CD4-positive, alpha-beta T cell treated with Interleukin-17A for 1 hour (primary cell): ENCODE data around the gene HSH2D.

Experiments used
- DNase-seq: peaks from one replicate; pipeline ENCODE4 v3.0.0-alpha.2; 2020

Gene HSH2D

DNA sequence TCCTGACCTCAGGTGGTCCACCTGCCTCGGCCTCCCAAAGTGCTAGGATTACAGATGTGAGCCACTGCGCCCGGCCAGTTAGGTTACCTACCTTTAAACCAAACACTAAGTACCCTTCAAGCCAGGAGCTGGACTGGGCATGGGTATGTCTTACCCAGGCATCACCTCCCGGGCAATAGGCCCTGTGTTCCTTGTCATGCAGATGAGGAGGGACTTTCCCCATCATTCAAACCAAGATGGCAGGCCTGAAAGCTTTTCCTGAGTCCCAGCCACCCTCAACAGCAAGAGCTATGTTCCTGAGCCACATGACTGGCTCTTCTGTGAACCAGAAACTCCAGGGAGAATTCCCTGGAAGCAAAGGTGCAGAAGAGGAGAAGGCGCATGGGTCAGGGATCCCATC, 22.3 kb upstream of the HSH2D start:
- no peak for DNase-seq

DNA sequence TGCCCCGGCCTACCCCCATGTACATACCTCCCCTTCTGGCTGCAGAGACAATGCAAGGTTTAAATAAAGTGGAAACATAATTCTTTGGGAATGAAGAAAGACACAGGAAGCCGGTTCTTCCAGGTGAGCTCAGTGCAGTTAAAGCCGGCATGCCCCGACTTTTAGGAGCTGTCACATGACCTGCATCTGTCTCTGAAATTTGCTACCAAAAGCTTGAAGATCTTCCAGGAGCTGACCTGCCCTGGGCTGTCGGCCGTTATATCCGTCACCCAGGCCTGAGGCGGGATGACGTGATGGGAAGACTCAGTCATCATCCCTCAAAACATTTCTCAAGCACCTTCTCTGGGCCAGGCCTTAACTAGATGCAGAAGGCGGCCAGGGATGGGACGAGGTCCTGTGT, 21.5 kb upstream of the HSH2D start:
- no peak for DNase-seq

DNA sequence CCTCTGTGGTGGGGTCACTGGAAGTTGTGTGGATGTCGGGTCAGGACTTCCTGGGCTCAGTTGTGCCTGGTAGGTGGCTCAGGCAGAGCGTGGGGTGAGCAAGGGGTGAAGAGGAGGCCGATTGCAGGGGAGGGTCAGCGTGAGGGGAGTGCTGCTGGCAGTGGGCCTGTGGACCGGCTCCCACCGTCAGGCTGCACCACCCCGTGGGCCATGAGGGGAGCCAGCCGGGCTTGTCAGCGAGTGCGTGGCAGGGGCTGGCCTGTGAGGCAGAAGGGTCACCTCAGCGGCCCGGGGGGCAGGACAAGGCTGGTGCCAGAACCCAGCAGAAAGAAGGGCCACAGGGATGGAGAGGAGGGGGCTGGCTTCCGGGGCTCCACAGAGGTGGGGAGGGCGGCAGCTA, 18.5 kb upstream of the HSH2D start:
- no peak for DNase-seq

DNA sequence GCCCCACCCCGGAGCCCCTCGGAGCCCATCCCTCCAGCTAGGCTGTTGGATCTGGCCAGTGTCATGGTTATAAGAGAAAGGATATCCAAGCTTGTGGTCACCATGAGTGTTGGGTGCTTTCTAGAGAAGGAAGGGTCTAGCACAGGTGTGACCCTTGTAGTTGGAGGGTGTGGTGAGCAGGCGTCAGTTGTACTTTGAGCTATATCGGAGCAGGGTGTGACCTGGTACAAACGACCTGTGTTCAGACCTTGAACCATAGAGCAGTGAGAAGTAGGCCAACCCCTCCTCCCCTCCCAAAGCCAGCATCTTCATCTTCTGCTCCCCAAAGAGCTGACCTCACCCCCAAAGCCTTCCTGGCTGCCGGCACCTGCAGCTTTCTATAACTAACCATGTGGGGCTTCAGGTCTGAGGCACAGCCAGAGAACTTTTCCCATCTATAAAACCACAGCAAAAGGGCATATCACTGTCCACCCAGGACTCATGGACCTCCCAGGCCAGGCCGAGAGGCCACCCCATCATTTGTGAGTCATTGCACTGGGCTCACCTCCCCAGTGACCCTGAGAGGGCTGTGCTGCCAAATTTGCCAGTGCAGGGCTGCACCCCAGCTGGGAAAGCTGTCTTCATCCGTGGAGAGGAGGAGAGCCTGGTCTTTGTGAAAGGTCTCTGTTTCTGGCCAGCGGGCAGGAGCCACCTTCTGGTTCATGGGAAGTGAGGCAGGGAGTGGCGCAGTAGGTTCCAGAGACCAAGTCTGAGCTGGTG, 17.6 kb upstream of the HSH2D start:
- no peak for DNase-seq

DNA sequence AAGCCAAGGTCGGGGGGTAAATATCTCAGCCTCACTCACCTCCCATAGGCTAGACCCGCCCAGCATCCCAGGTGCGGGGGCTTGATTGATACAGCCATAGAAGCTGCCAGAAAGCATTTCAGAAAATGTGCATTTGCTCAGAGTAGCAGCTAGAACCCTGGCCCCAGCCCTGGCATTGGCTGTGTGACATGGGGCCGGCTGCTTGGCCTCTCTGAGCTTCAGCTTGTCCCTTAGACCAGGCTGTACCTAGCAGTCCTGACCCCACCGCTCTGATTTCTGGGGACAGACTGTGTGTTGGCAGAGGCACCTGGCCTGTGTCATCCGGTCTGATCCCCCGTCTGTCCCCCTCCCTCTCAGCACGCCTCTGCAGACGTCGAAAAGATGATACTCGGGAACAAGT, 16.4 kb upstream of the HSH2D start:
- no peak for DNase-seq

DNA sequence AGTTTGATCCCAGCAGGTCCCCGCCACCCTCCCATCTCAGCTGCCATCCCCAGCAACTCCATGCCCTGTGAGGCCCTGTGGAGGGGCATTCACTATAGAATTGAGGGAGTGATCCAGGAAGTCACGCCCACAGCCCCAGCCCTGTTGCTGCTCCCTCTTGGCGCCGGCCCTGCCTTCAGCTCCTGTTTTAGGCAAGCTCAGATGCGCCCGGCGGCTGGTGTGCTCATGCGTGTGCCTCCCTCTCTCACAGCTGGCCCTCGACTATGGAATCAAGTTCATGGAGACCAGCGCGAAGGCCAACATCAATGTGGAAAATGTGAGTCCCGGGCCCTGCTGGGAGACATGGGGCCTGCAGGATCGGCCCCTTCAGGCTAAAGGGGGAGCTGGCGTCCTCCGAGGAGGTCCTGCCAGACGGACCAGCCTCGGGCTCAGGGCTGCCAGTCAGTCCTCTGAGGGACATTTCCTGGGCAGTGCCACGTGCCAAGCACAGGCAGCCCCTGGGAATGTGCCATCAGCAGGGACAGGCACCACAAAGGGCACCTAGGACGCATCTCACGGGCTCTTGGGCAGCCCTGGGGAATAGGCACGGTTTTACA, 15.6 kb upstream of the HSH2D start:
- no peak for DNase-seq

DNA sequence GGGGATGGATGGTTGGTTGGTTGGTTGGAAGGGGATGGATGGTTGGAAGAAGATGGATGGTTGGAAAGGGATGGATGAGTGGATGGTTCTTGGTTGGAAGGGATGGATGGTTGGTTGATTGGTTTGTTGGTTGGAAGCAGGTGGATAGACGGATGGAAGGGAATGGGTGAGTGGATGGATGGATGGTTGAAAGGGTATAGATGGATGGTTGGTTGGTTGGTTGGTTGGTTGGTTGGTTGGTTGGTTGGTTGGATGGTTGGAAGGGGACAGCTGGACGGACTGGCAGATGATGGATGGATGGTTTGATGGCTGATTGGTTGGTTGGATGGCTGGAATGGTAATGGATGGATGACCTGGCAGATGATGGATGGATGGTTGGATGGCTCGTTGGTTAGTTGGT, 11.8 kb upstream of the HSH2D start:
- no peak for DNase-seq

DNA sequence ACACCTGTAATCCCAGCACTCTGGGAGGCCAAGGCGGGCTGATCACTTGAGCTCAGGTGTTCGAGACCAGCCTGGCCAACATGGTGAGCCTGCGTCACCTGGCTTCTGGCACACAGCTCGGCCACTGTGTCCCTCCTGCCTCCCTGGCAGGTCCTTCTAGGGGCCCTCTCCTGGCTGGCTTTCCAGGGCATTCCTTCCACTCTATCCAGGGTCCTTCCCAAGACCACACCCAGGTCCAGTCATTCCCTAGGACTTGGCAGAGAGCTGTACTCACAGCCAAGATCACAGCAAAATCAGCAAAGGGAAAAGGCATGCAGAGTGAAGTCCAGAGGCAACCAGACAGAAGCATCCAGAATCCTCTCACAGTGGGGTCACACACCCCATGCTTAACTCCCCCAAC, 9.7 kb upstream of the HSH2D start:
- DNase-seq, result no peak

DNA sequence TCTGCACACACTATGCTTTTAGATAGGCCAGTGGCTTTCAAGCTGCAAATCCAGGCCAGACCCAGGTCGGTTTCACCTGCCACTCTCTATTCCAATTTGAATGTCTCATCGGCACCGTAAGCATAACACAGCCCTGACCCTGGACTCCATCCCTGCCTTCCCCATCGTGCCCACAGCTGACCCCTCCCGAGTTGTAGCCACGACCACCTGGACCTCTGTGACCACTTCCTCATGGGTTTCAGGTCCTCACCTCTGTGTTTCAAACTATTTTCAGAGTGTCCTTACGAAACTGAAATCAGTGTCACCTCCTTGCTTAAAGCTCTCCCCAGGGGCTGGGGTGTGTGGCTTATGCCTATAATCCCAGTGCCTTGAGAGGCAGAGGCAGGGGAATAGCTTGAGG, 9.0 kb upstream of the HSH2D start:
- DNase-seq, result no peak

DNA sequence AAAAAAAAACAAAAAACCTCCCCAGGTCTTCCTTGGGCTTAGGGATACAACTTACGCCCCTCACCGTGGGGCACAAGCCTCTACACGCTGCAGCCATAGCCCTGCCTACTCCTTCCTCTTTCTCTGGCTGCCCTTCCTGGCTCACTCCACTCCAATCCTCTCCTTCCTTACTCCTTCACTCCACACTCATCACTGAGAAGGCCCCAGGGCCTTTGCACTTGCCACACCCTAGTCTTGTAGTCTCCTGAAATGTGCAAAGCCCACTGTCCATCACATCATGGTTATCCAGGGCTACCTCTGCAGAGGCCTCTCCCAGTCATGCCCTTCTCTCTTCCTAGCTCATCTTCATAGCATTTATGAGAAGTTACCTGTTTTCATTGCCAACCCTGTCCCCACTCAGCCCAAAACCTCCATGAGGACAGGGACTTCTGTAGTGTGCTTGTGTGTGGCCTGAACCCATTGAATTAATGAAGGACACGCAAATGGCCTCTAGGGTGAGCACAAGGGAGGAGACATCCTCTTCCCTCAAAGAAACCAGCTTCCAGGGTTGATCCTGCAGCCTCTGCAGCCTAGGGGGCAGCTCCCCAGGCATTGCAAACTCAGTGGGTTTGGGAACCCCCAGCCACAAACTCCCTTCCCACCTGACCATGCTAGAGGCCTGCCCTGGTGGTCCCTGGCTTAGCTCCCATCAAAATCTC, 7.9 kb upstream of the HSH2D start:
- DNase-seq, result no peak

DNA sequence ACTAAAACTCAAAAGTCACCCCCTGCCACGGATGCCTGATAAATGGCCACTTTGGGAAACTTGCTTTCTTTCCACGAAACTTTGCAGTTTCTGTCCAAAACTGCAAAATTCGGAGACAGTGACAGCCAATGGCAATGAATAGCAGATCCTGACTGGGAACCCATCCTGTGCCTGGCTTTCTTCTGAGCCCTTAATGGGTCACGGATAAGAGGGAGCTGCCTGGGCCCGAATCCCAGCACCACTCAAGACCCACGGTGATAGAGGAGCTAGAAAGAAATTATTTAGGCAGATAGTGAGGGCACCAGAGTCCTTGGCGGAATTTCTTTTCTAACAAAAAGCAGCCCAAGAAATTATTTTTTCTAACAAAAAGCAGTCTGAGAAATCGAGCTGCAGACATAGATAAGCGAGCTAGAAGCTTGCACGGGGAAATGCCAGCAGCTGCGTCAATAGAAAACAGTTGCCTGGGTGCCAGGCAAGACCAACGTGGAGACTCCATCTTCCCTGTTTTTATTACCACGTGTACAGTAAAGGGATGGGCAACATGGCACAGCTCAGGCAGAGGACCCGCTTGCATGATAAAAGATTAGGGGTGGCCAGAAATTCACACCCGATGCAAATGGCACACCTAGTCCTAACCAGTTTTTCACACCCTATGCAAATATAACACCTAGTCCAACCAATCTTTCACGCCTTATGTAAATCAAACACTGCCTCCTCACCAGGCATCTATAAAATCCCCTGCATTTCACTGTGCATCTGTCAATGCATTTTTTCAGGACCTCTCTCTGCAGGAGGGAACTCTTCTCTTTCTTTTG, 7.1 kb upstream of the HSH2D start:
- DNase-seq, result no peak

DNA sequence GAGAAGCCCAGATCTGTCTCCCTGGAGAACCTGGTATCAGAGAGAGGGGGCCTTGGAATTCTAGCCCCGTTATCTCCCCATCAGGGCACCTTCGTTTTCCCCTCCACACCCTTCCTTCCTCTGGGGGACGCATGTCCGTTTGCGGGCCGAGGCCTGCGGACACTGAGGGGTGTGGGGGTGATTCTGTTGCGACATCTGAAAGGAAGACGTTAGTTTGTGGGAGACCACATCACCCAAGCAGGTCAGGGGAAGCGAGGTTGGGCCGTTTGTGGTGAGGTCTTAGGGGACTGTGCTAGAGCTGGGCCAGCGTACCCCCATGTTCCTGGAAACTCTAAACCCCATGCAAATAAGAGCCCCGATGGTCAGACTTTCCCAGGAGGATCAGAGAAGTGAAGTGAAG, 3.7 kb upstream of the HSH2D start:
- DNase-seq, result no peak

DNA sequence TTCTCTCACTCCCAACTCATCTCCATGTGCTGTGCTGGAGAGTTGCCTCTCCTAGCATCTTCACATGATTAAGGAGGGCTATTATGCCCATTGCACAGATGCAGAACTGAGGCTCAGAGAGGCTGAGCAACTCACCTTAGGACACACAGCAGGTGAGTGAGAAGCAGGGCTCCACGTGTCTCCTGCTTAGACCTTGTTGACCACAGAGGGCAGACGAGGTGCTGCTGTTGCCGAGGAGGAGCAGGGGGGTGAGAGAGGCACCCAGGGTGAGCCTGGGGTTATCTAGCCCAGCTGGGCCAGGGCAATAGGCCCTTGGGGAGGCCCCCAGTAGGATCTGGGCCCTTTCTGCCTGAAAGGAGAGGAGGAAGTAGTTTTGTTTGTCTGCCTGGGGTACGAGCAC, 2.4 kb upstream of the HSH2D start:
- DNase-seq, result no peak

DNA sequence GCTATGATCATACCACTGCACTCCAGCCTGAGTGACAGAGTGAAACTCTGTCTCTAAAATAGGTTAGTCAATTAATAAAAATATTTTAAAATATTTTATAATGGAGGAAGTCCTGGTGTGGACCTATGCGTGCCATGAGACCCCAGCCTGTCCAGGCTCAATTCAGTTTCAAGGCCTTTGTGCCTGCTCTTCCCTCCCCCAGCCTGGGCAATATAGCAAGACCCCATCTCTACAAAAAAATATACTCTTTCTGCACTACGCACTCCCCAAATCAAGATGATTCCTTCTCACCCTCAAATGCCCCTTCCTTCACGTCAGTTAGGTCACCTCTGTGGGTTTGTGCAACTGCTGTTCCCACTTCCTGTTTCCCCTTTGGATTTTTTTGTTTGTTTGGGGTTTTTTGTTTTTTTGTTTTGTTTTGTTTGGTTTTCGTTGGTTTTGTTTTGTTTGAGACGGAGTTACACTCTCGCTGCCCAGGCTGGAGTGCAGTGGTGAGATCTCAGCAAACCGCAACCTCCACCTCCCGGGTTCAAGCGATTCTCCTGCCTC, 1.4 kb upstream of the HSH2D start:
- DNase-seq, result no peak

DNA sequence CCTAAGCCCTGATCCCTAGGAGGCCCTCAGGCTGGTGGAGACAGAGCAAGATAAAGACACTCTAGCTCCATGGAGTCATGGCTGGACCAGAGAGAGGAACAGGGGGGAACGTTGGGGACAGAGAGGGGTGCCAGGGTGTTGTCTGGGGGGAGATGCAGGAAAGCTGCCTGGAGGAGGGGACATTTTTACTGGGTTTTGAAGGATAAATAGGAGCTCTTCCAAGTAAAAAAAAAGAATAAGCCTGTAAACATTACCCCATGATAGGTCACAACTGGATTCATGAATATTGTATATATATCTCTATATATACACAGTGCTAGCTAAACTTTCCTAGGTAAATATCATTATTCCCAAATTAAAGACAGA, 714 bp downstream of the HSH2D start:
- no peak for DNase-seq

DNA sequence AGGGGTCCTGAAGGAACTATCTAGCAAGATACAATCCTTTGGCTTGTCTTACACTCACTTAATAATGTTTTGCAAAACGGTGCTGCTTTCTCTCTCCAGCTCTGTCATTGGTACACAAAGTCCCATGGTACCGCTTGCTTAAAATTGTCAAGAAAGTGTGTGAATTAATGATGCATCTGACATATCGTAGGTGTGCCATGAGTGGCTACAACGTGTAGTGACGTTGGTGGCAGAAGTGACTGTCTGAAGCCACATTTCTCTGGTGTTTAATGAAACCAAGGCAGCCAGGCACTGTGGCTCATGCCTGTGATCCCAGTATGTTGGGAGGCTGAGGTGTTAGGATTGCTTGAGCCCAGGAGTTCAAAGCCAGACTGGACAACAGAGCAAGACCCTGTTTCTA, 2.6 kb downstream of the HSH2D start:
- no peak for DNase-seq

DNA sequence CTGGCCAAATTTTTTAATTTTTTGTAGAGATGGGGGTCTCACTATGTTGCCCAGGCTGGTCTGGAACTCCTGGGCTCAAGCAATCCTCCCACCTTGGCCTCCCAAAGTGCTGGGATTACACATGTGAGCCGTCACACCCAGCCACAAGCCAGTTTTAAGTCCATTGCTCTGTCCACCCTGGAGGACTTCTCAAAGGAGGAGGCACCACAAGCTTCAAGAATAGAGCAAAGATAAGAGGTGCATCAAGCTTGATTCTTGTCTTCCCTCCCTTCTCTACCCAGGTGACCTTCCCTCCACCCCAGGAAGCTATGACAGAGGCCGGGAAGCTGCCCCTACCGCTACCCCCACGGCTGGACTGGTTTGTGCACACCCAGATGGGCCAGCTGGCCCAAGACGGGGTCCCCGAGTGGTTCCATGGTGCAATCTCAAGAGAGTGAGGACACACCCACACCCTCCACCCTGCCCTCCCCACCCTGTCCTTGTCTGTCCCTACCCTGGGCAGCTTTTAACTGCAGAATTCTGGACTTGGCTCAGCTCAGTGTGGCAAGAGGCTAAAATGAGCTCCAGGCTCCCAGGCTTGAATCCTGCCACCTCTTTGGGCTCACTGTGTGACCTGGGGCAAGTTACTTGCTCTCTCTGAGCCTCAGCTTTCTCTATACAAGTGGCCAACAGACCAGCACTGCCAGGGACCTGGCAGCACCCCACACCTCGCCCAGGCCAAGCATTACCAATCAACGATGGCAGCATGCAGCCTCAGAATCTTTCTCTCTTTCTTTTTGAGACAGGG, 5.2 kb downstream of the HSH2D start:
- DNase-seq, result no peak

DNA sequence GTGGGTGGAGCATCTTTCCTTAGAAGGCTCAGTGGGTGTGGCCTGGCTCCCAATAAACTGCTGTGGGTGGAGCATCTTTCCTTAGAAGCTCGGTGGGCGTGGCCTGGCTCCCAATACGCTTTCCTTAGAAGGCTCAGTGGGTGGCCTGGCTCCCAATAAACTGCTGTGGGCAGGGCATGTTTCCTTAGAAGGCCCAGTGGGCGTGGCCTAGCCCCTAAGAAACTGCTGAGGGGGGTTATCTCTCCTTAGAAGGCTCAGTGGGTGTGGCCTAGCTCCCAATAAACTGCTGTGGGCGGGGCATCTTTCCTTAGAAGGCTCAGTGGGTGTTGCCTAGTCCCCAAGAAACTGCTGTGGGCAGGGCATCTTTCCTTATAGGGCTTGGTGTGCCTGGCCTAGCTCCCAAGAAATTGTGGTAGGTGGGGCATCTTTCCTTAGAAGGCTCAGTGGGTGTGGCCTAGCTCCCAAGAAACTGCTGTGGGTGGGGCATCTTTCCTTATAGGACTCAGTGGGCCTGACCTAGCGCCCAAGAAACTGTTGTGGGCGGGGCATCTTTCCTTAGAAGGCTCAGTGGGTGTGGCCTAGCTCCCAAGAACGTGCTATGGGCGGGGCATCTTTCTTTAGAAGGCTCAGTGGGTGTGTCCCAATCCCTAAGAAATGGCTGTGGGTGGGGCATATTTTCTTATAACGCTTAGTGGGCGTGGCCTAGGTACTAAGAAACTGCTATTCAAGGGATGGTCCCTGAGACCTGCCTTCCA, 10.3 kb downstream of the HSH2D start:
- no peak for DNase-seq

DNA sequence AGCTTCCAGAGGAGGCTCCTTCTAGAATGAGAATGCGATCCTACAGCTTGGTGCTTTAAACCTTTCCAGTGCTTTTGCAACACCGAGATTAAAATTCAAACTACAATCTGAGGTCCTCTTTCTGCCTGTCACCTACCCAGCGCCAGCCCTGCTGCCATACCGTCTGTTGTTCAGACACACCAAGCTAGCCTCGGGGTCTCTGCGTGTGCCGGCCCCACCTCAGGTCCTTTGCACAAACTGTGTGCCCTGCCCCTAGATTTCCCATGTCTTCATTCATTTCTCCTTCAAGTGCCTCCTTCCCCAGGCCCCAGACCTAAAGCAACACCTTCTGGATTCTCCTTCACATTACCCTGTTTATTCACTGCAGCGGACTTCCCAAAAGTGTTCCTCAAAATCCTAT, 11.1 kb downstream of the HSH2D start:
- DNase-seq, result no peak

DNA sequence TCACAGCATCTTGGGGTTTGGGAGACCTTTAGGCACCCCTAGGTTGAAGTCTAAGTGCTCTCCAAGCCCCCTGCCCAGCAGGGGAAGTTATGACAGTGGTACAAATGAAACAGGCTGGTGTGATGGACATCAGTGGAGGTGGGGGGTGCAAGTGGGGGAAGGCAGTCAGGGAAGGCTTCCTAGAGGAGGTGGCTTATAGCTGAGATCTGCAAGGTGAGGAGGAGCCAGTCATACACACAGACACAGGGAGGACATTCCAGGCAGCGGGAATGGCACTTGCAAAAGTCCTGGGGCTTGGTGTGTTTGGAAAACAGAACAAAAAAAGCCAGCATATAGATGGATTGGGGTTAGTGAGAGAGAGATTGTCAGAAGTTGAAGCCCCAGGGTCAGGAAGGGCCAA, 11.6 kb downstream of the HSH2D start:
- DNase-seq, result no peak

DNA sequence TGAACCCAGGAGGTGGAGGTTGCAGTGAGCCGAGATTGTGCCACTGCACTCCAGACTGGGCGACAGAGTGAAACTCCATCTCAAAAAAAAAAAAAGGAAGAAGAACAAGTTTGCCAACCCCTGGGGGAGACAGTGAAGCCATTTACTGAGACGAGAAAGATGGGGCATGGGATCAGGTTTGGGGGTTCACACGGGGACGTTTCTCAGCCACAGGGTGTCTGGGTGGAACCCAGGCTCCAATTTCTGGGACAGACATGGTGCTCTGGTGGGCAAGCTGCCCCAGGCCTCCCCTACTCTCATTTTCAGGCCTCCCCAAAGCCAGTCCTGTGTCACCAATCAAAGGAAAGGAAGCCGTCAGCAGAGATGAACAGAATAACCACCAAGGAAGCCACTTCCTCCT, 13.4 kb downstream of the HSH2D start:
- no peak for DNase-seq

DNA sequence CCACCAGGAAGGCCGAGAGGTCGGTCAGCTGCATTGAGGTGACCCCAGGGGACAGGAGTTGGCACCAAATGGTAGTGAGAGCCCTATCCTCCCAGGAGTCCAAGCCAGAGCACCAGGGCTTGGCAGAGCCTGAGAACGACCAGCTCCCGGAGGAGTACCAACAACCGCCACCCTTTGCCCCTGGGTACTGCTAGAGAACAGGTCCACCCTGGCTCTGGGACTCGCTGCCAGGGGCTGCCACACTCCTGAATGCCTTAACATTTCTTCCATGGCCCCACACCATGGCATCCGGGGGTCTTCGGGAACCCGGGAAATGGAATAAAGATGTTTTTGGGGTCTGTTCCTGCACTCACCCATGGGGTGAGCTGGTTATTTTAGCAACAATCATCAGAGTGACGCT, 14.1 kb downstream of the HSH2D start:
- no peak for DNase-seq
